Activated CD4-positive, CD25-positive, alpha-beta regulatory T cell (primary cell): Measurements from ENCODE around the gene DOCK2.
"Not testable (repeated sequence)": the region's sequence is repeated elsewhere in the genome, so short reads cannot be mapped to it uniquely, and the experiment has no call there.

Experiments
- DNase-seq, 4 experiments: peaks; one replicate each; lab custom pipeline; 2025; lab: John Stamatoyannopoulos, UW

DOCK2 gene

DNA sequence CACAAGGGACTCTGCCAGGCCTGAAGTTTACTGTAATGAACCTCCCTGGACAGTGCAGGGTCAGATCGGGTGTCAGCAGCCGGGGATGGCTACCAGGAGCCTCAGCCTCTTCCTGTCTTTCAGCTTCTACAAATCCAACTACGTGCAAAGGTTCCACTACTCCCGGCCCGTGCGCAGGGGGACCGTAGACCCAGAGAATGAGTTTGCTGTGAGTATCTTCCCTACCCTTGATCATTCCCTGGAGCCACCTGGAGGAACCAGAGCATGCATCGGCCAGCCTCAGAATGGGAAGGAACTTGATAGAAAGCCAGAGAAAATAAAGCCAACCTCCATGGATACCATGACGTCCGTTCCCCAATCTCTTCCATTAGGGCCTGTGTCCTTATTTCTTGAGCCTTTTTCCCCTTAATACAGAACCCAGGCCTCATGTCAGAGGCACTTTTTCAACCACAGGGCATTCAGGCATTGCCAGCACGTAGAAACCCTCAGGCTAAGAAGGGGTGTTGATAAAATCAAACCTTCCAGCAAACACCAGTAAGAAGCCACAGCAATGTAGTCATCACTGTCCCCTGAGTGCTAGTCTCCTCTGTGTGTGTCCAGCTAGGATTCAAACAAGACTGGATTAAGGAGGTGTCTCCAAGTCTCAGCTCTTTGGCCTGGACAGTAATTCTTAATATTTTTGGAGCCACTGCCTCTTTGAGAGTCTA lies 419.6 kb downstream of the DOCK2 start:
- no peak for DNase-seq

GRCh38 chr5:170057311-170057710 lies 420.2 kb downstream of the DOCK2 start:
- no peak for DNase-seq

GRCh38 chr5:170059221-170059620 lies 422.1 kb downstream of the DOCK2 start:
- DNase-seq: no peak

GRCh38 chr5:170067152-170067551 lies 430.1 kb downstream of the DOCK2 start:
- DNase-seq: no peak

DNA sequence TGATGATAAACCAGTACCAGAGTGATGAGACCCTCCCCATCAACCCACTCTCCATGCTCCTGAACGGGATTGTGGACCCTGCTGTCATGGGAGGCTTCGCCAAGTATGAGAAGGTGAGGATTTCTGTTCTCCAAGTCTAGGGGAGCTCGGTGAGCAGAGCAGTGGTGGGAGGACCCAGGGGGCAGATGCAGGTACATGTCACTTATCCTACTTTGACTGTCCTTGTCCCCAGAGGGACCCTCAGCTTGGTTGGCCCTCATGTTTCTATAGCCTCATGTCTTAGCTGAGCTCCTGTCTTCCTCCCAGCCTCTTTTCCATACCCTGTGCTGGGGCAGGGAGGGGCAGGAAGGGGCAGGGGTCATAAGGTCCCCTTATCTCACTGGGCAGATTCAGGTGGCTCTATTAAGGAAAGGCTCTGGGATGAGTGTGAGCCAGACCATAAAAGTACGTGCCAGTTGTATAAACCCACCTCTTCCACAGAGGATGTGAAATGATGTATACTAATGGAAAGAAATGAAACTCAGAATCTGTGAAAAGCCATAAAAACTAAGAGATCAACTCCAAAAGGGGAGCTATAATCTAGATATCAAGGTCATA lies 430.6 kb downstream of the DOCK2 start:
- no peak for DNase-seq

DNA sequence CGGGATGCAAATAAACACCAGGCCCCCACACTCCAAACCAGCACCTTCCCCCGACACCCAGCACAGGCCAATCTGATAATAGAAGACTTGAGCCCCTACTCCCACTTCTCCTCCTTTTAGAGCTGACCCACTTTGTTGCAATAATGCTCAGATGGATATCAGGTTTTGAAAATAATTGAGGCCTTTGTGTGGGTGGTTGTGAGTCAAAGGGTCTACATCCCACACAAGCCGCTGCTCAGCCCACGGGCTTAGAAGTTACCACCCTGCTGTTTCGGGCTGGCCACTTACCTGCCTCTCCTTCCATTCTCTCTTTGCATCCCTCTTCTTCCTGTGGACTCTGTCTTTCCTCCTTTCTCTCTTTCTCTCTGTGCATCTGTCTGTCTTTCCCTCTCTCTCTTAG lies 432.4 kb downstream of the DOCK2 start:
- no peak for DNase-seq

DNA sequence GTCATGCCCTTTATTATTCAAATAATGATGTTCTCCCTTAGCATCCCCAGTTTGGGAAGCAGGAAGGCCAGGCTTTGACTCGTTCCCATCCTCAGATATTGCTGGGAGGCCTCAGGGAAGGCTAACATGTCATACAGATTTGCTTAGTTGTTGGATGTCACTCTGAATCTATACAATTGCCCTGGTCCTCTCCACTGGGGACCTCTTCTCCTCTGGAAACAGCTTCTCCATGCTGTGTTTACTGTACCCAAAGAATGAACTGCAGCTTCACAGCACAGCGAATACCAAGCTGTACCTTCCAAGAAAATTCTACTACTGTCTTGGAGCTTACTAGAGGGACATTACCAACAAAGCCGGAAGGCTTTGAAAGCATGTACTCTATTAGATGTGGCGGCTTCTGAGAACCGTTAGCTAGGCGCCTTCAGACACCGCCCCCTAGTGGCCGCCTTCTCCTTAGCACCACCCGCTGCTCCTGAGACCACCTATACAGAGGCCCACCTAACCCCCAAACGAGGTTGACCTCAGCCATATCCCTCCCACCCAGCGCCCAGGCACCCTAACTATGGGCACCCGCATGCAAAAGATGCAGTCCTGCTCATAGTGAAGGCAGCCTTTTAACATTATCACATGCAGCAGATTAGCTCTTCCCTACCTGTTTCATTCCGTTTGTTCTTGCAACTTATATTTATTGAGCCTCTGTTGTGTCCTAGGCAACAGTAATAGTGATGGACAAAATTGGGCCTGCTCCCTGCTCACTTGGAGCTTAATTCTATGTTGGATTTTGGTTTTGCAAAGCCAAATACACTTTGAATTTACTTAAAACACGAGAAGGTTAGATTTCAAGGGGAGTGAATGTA lies 433.7 kb downstream of the DOCK2 start:
- peak in 1 of 4 experiments; percentile 2 for DNase-seq

- no peak for DNase-seq
Observed at GRCh38 chr5:170071748-170072147, 434.7 kb downstream of the DOCK2 start.

DNA sequence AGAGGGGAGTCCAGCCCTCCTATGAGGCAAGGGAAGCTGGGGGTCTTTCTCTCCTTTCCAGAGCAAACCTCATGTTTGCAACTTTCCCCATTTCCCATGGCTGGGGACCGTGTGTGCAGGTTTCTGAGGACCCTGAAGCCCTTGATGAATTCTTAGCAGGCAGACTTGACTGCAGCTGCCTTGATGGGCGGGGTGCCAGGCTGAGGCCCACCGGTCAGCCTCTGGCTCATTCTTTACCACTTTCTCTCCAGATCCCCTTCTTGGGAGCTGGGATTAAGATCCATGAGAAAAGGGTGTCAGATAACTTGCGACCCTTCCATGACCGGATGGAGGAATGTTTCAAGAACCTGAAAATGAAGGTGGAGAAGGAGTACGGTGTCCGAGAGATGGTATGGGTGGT lies 438.6 kb downstream of the DOCK2 start:
- no peak for DNase-seq

GRCh38 chr5:170076211-170076610 lies 439.1 kb downstream of the DOCK2 start:
- DNase-seq: no peak

DNA sequence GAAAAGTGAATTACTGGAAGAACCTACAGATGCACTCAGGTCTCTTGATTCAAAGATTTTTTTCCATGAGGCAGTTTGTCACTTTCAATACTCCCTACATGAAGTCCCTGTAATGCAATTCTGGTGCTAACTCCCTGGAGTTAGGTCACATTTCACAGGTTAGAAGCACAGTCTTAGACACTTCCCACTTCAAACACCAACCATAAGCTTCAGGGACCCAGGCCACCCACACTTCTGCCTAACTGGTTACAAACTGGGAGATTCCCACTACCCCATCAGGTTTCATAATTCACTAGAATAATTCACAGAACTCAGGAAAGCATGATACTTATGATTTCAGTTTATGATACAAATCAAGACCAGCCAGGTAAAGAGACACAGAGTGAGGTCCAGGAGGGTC lies 439.7 kb downstream of the DOCK2 start:
- DNase-seq: no peak

DNA sequence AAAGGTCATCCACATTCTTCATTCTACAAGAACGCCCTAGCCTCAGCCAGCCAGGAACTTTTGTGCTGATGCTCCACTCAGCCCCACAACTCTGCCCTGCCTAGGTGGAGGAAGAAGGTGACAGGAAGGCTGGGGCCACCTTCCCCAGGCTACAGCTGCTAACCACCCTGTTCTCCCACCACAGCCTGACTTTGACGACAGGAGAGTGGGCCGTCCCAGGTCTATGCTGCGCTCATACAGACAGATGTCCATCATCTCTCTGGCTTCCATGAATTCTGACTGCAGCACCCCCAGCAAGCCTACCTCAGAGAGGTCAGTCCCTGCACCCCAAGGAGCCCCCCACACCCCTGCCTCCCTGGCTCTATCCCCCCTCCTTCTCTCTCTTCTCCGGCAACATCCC lies 440.5 kb downstream of the DOCK2 start:
- no peak for DNase-seq

- DNase-seq: no peak
Observed at GRCh38 chr5:170078458-170078857, 441.4 kb downstream of the DOCK2 start.

GRCh38 chr5:170078931-170079330 lies 441.9 kb downstream of the DOCK2 start:
- no peak for DNase-seq

DNA sequence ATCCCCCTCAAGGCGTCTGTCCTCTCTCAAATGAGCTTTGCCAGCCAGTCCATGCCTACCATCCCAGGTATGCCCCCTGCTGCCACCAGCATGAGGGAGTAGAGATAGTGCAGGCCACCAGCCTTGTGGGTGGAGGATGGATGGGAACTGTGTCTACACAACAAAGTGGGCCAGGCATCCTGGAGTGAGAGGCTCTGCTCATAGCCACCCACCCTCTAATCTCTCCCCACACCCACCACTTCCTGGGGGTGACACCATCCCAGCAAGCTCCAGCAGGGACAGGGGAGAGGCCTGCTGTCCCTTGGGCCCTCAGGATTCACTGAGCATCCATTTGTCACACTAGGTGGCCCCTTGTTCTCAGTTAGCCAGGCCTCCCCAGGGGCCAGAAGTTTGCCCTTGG lies 443.1 kb downstream of the DOCK2 start:
- DNase-seq: no peak

DNA sequence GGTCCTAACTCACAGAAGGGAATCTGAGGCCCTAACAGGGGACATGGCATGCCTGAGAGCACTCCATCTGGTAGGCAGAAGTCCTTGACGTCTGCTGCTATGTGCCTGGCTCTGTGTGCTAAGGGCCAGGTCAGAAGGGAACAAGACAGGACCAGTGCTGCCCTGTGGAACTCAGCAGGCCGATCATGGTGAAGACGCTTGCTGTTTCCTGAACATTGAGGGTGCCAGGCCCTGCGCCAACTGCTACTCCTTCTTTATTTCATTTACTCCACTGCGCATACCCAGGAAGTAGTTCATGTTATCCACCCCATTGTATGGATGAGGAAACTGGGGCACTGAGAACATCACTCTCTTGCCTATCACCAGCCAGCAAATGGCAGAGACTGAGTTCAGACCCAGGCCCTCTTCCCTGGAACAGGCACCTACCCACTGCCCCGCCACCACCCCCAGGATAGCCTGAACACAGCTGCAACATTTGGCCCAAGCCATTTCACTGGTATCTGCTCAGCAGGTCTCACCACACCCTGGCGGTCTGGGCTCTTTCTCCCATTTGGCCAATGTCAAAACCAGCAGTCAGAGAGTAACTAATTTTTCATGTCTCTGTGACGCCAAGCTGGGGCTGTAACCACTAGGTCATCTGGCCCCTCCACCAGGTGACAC lies 443.8 kb downstream of the DOCK2 start:
- DNase-seq: no peak

- no peak for DNase-seq
Observed at GRCh38 chr5:170081616-170082015, 444.5 kb downstream of the DOCK2 start.

GRCh38 chr5:170082701-170083100 lies 445.6 kb downstream of the DOCK2 start:
- DNase-seq: no peak

- no peak for DNase-seq
Observed at GRCh38 chr5:170087168-170087817, 450.2 kb downstream of the DOCK2 start.

GRCh38 chr5:170092455-170093101 lies 455.5 kb downstream of the DOCK2 start:
- DNase-seq: no peak

DNA sequence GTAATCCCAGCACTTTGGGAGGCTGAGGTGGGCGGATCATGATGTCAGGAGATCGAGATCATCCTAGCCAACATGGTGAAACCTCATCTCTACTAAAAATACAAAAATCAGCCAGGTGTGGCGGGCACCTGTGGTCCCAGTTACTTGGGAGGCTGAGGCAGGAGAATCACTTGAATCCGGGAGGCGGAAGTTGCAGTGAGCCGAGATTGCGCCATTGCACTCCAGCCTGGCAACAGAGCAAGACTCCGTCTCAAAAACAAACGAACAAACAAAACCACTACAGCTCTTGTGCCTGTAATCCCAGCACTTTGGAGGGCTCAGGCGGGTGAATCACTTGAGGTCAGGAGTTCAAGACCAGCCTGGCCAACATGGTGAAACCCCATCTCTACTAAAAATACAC lies 457.3 kb downstream of the DOCK2 start:
- DNase-seq: not testable (repeated sequence)
